Measurements from ENCODE around the gene DTL. TPM values are rescaled to one million over a fixed set of nuclear protein-coding genes. Genes with fewer than 3 reads are reported as not detected.

Gene DTL
- total RNA-seq, 1 experiment from 2014 or later: 41.0 TPM

GRCh38 chr1:211986628-211987254, 48.8 kb upstream of the DTL start:
- Histone ChIP-seq H3K4me3 (replicated peaks in 1 of 2; ENCODE audit: low read depth in 1 of 2, low read length in 2 of 2) (no peak overlapping the region), H4K20me1 (ENCODE audit: insufficient read depth) (no peaks in the 10 kb centered on the region), H3K9ac (ENCODE audit: low read length) (no peak overlapping the region), H3K9me2 (ENCODE audit: insufficient read depth) (no peaks in the 10 kb centered on the region), H3K27me3 (ENCODE audit: insufficient read depth, low read length) (no peaks in the 10 kb centered on the region), H3K36me3 (ENCODE audit: control insufficient read depth in 1 of 2, insufficient read depth in 2 of 2, low read length in 2 of 2) (peaks cover 0 to 2% of the 10 kb centered on the region in 2 experiments; a peak in 1 of 4 replicates), H3K9me3 (ENCODE audit: control insufficient read depth in 1 of 2, insufficient read depth in 1 of 2, low read depth in 1 of 2, low read length in 2 of 2) (no peaks in the 10 kb centered on the region), H3K4me2 (ENCODE audit: low read length) (no peak overlapping the region), H3K4me1 (ENCODE audit: control insufficient read depth in 1 of 2, insufficient read depth in 2 of 2, low read length in 2 of 2) (no peaks in the 10 kb centered on the region), H3K27ac (ENCODE audit: low read depth, low read length) (no peak overlapping the region), H2AFZ (ENCODE audit: low read depth, low read length, poor library complexity, severe bottlenecking) (no peak overlapping the region), H3K79me2 (ENCODE audit: insufficient read depth, low read length) (no peaks in the 10 kb centered on the region)
- POLR2A ChIA-PET: no interaction called here
- RAD21 ChIA-PET (ENCODE audit: low non-redundant PET in 1 of 2, low total read pairs in 2 of 2, uncharacterized antibody in 2 of 2, unreplicated experiment in 2 of 2): no interaction called here
- CTCF ChIA-PET: no interaction called here
- ATAC-seq (no peak), DNase-seq (ENCODE audit: low read depth, low spot score) (no peak)
- intact Hi-C loops (cut with micrococcal nuclease): no loop called here
- no peak for TF ChIP-seq RAD21 (IDR thresholded peaks at IDR 0.05; ENCODE audit: low read depth)
- no peak for TF ChIP-seq ZFX (IDR thresholded peaks at IDR 0.05)
- no peak for TF ChIP-seq EGR1 (IDR thresholded peaks at IDR 0.05; ENCODE audit: low read depth)
- TF ChIP-seq CEBPB (IDR thresholded peaks at IDR 0.05; ENCODE audit: low read depth): no peak
- TF ChIP-seq EZH2 (IDR thresholded peaks at IDR 0.05): no peak
- TF ChIP-seq, protein P1, sequence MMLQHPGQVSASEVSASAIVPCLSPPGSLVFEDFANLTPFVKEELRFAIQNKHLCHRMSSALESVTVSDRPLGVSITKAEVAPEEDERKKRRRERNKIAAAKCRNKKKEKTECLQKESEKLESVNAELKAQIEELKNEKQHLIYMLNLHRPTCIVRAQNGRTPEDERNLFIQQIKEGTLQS (IDR thresholded peaks at IDR 0.05): no peak
- TF ChIP-seq ELF1 (IDR thresholded peaks at IDR 0.05; ENCODE audit: borderline replicate concordance, low read depth): no peak
- no peak for TF ChIP-seq SRF (IDR thresholded peaks at IDR 0.05; ENCODE audit: low read depth)
- TF ChIP-seq CTCF (IDR thresholded peaks at IDR 0.05 in 2 of 3, conservative IDR thresholded peaks at IDR 0.05 in 1 of 3; ENCODE audit: borderline replicate concordance in 1 of 3, insufficient read depth in 1 of 3, low read depth in 2 of 3, low read length in 2 of 3): no peak
- TF ChIP-seq TCF7L2 (IDR thresholded peaks at IDR 0.05; ENCODE audit: borderline replicate concordance, extremely low read depth, insufficient read depth, insufficient read length): no peak
- TF ChIP-seq ZBTB33 (IDR thresholded peaks at IDR 0.05; ENCODE audit: extremely low read depth, insufficient replicate concordance, low read length): no peak
- no peak for TF ChIP-seq POLR2A (IDR thresholded peaks at IDR 0.05; ENCODE audit: borderline replicate concordance, extremely low read depth, insufficient read depth, insufficient read length)
- no peak for TF ChIP-seq REST (IDR thresholded peaks at IDR 0.05; ENCODE audit: low read depth)
- BruUV-seq (replicated peaks): no TSS peak

Measured in HCT116 (cell line).